Progenitor cell of endocrine pancreas (in vitro differentiated cells): ENCODE data around the gene NFIC. TPM values are rescaled to one million over a fixed set of nuclear protein-coding genes. Genes with fewer than 3 reads are reported as not detected.

ENCODE experiments used
- DNase-seq: peaks from one replicate; pipeline ENCODE4 v3.0.0; 2021; ENCODE audit warnings: low spot score; ENCODE audit not compliant: unreplicated experiment
- H3K27ac Mint-ChIP-seq: 2 replicates; pipeline ENCODE4 v1.8.0; 2021; ENCODE audit warnings: mild to moderate bottlenecking, moderate library complexity, mixed read lengths
- H3K27me3 Mint-ChIP-seq: 2 replicates; pipeline ENCODE4 v1.8.0; 2021; ENCODE audit warnings: mixed read lengths
- H3K36me3 Mint-ChIP-seq: 2 replicates; pipeline ENCODE4 v1.8.0; 2022; ENCODE audit warnings: mixed read lengths; ENCODE audit not compliant: insufficient read depth
- H3K4me1 Mint-ChIP-seq: 2 replicates; pipeline ENCODE4 v1.8.0; 2021; ENCODE audit warnings: low read depth, mixed read lengths
- H3K4me3 Mint-ChIP-seq: 2 replicates; pipeline ENCODE4 v1.8.0; 2021; ENCODE audit warnings: low read depth, mild to moderate bottlenecking, moderate library complexity, mixed read lengths
- H3K9me3 Mint-ChIP-seq: 2 replicates; pipeline ENCODE4 v1.8.0; 2021; ENCODE audit warnings: low read depth, mixed read lengths
- total RNA-seq: library from RNA; stranded (reverse); gene quantifications from 2 replicates; pipeline ENCODE4 v1.2.1, GENCODE V29; 2021
- TF ChIP-seq, protein P1 (sequence below): fragments of 200-600 bp; sonication (generic); IDR thresholded peaks from one replicate; pipeline ENCODE4 v1.5.0; 2021; ENCODE audit warnings: antibody characterized with exemption, mild to moderate bottlenecking; ENCODE audit not compliant: unreplicated experiment

The NFIC gene
- total RNA-seq, 1 donor from 2014 or later, result 6.8 TPM

DNA sequence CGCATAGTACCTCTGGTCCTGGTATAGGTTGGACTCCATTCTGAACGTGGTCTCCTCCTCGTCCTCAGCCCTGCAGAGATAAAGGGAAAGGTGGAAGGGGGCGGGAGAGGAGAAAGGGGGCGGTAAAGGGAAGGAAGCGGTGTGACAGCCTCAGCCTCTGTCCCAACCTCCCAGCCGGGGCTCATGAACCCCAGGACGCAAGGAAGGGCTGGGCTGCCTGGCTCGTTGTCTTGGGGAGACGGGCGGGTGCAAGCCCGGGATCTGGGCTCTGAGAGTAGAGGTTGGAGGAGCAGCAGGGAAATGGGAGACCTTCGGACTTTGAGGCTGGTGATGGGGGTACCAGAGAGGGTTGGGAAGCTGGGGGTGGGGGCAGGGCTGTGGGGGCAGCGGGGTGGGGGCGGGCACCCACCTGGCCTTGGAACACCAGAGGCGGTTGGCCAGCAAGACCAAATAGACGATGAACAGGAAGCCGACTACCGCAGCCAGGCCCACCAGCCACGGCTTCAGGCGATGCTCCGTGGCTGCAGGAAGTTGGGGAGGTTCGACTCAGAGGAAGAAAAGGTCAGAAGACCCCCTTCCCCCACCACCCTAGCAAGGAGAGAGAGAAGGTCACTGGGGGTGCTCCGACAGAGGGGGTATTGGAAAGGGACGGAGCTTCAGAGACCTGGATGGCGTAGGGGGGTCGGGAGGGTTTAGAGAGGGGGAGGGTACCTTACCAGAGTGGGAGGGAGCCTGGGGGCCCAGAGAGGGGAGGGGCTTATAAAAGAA, 112.2 kb downstream of the NFIC start:
- Mint-ChIP-seq H3K27me3 (peaks cover 6% of the 10 kb centered on the region), H3K4me1 (peaks cover 4% of the 10 kb centered on the region), H3K9me3 (no peaks in the 10 kb centered on the region), H3K4me3 (no peak overlapping the region), H3K27ac (no peak overlapping the region), H3K36me3 (no peaks in the 10 kb centered on the region)
- DNase-seq, result no peak
- TF ChIP-seq, protein P1, sequence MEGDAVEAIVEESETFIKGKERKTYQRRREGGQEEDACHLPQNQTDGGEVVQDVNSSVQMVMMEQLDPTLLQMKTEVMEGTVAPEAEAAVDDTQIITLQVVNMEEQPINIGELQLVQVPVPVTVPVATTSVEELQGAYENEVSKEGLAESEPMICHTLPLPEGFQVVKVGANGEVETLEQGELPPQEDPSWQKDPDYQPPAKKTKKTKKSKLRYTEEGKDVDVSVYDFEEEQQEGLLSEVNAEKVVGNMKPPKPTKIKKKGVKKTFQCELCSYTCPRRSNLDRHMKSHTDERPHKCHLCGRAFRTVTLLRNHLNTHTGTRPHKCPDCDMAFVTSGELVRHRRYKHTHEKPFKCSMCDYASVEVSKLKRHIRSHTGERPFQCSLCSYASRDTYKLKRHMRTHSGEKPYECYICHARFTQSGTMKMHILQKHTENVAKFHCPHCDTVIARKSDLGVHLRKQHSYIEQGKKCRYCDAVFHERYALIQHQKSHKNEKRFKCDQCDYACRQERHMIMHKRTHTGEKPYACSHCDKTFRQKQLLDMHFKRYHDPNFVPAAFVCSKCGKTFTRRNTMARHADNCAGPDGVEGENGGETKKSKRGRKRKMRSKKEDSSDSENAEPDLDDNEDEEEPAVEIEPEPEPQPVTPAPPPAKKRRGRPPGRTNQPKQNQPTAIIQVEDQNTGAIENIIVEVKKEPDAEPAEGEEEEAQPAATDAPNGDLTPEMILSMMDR, result no peak

- Mint-ChIP-seq H3K9me3 (no peaks in the 10 kb centered on the region), H3K36me3 (no peaks in the 10 kb centered on the region), H3K4me3 (no peak overlapping the region), H3K27me3 (peaks cover 6% of the 10 kb centered on the region), H3K27ac (no peak overlapping the region), H3K4me1 (peaks cover 4% of the 10 kb centered on the region)
- TF ChIP-seq, protein P1, result no peak
- DNase-seq, result no peak
Observed at GRCh38 chr19:3479177-3479833, 112.9 kb downstream of the NFIC start.

GRCh38 chr19:3479834-3480215, 113.4 kb downstream of the NFIC start:
- Mint-ChIP-seq H3K9me3 (no peaks in the 10 kb centered on the region), H3K27me3 (peaks cover 6% of the 10 kb centered on the region), H3K27ac (no peak overlapping the region), H3K36me3 (no peaks in the 10 kb centered on the region), H3K4me3 (no peak overlapping the region), H3K4me1 (peaks cover 4% of the 10 kb centered on the region)
- TF ChIP-seq, protein P1, result no peak
- no peak for DNase-seq

- Mint-ChIP-seq H3K9me3 (no peaks in the 10 kb centered on the region), H3K36me3 (no peaks in the 10 kb centered on the region), H3K4me1 (peaks cover 4% of the 10 kb centered on the region), H3K27ac (no peak within 1 kb of the TSS), H3K27me3 (peaks cover 6% of the 10 kb centered on the region), H3K4me3 (no peak within 1 kb of the TSS)
- TF ChIP-seq, protein P1, result no peak
- DNase-seq, result no peak
Observed at GRCh38 chr19:3480383-3481091, 114.2 kb downstream of the NFIC start, which contains the start of gene SMIM24. TSS of gene SMIM24 (minus strand) at chr19:3480525. CDS start at chr19:3480463, 62 bp downstream.

- no peaks in the 10 kb centered on the region for H3K9me3 Mint-ChIP-seq
- DNase-seq, result no peak
- TF ChIP-seq, protein P1, result no peak
- H3K27ac Mint-ChIP-seq, result no peak overlapping the region
- H3K4me3 Mint-ChIP-seq, result no peak overlapping the region
- H3K27me3 Mint-ChIP-seq, result peaks cover 6% of the 10 kb centered on the region
- H3K4me1 Mint-ChIP-seq, result peaks cover 4% of the 10 kb centered on the region
- H3K36me3 Mint-ChIP-seq, result no peaks in the 10 kb centered on the region
Observed at GRCh38 chr19:3481241-3482090, 115.1 kb downstream of the NFIC start.
